GM12865 (cell line): ENCODE results near the gene RBM39.

Experiments used
- DNase-seq: peaks from one replicate; pipeline ENCODE4 v3.0.0; 2010; ENCODE audit warnings: low read depth
- H3K4me3 ChIP-seq: 2 replicates; pipeline ENCODE4 v1.5.1; 2011; ENCODE audit warnings: mild to moderate bottlenecking, low read depth, low read length, control low read depth
- CTCF ChIP-seq: IDR thresholded peaks from 2 replicates; pipeline ENCODE4 v1.5.1; 2011; ENCODE audit warnings: low read length, control low read depth, low read depth, inconsistent platforms; ENCODE audit not compliant: insufficient read depth; ENCODE audit errors: missing control alignments

Gene RBM39

GRCh38 chr20:35704514-35705261 lies 37.4 kb downstream of the RBM39 start:
- no peak for TF ChIP-seq CTCF
- H3K4me3 ChIP-seq: no peak overlapping the region
- no peak for DNase-seq

GRCh38 chr20:35702824-35703695 lies 39.0 kb downstream of the RBM39 start:
- no peak for DNase-seq
- TF ChIP-seq CTCF: no peak
- no peak overlapping the region for H3K4me3 ChIP-seq

- no peak for TF ChIP-seq CTCF
- no peak overlapping the region for H3K4me3 ChIP-seq
- no peak for DNase-seq
These were observed 39.8 kb downstream of the RBM39 start for GRCh38 chr20:35702051-35702823.

DNA sequence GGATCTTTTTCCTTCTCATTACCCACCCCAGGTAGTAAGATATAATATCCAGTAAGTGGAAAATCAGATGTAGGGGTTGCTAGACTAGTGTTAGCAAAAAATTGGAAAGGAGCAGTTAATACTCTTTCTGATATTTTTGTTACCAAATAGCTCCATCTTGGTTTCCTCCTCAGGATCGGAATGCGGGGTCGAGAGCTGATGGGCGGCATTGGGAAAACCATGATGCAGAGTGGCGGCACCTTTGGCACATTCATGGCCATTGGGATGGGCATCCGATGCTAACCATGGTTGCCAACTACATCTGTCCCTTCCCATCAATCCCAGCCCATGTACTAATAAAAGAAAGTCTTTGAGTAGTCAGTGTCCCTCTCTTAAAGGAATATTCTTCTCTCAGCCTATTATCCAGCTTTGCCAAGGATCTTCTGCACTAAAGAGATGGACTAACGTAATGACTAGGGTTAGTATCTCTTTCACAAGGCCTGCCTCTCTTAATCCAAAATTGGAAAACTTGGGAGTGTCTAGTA lies 41.4 kb downstream of the RBM39 start:
- DNase-seq: no peak
- H3K4me3 ChIP-seq: peak overlapping the region; percentile 99; the same call in 1 of the 2 replicates
- no peak for TF ChIP-seq CTCF

DNA sequence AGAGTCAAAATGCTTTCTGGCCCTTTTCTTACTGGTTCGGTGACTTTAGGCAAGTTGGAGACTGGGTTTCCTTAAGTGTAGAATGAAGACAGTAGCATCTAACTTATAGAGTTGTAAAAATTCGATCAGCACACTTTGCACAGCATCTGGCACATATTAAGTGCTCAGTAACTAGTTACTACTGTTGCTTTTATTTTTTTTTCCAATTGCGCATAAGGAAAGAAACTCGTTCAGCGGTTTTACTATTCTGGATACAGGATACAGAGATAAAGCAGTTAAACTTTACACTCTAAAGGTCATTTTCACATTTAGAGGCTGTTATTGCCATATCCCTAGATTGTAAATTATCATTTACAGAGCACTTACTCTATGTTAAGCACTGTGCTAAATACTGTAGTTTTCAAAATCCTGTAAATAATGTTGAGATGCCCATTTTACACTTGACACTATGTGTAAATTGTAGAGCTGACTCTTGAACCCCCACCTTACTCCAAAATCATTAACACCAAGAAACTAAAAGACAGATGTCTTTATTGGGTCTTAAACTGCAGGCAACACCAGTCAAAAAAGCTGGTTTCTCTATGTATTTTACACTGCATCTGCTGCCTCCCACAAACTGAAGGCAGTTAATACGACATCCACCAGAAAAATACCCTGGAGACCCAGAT lies 42.0 kb downstream of the RBM39 start:
- no peak for DNase-seq
- H3K4me3 ChIP-seq: peak overlapping the region; percentile 99
- no peak for TF ChIP-seq CTCF
